Vagina (tissue), 2 donors: ENCODE measurements around the gene GRIK2.

Source experiments
- CTCF ChIP-seq, 3 experiments: fragments of 450-650 bp in 2 of 3; fragments of 200-600 bp in 1 of 3; sonication (generic) in 1 of 3; IDR thresholded peaks; one replicate each; pipeline ENCODE4 v1.5.1; 2017 to 2019; ENCODE audit warnings: antibody characterized with exemption in 3 of 3, mild to moderate bottlenecking in 2 of 3, moderate library complexity in 2 of 3
- POLR2A ChIP-seq, 2 donors: fragments of 450-650 bp; IDR thresholded peaks; one replicate each; pipeline ENCODE4 v1.6.1; 2017; ENCODE audit warnings: antibody characterized with exemption in 2 of 2, mild to moderate bottlenecking in 2 of 2, moderate library complexity in 2 of 2

GRCh38 chr6:101454106-101454676 lies 60.7 kb downstream of the GRIK2 start:
- TF ChIP-seq CTCF (IDR thresholded peaks at IDR 0.05), result no peak
- TF ChIP-seq POLR2A (IDR thresholded peaks at IDR 0.05), result no peak
